WERI-Rb-1 (cell line): ENCODE data around the gene HORMAD2.

Source experiments
- DNase-seq: peaks from one replicate; pipeline ENCODE4 v3.0.0-alpha.2; 2020
- H3K27ac ChIP-seq: fragments of 250-450 bp; sonication (Bioruptor Pico); 2 replicates; pipeline ENCODE4 v1.5.1; 2020; ENCODE audit warnings: mild to moderate bottlenecking, moderate library complexity
- H3K27me3 ChIP-seq: fragments of 250-450 bp; sonication (Bioruptor Pico); 2 replicates; pipeline ENCODE4 v1.5.1; 2021; ENCODE audit warnings: mild to moderate bottlenecking, low read depth, moderate library complexity; ENCODE audit not compliant: insufficient read depth, severe bottlenecking
- H3K36me3 ChIP-seq: fragments of 250-450 bp; sonication (Bioruptor Pico); 2 replicates; pipeline ENCODE4 v1.5.1; 2020; ENCODE audit warnings: mild to moderate bottlenecking, moderate library complexity
- H3K4me3 ChIP-seq: 2 replicates; pipeline ENCODE4 v1.5.1; 2011; ENCODE audit warnings: low read depth, mild to moderate bottlenecking, control low read depth, low read length
- H3K9me3 ChIP-seq: fragments of 250-450 bp; sonication (Bioruptor Pico); 2 replicates; pipeline ENCODE4 v1.5.1; 2021; ENCODE audit warnings: mild to moderate bottlenecking, moderate library complexity; ENCODE audit not compliant: severe bottlenecking
- CTCF ChIP-seq: IDR thresholded peaks from 2 replicates; pipeline ENCODE4 v1.5.1; 2011; ENCODE audit warnings: low read depth, mild to moderate bottlenecking, control low read depth, inconsistent platforms, low read length

HORMAD2 gene

GRCh38 chr22:30036656-30037055 lies 43.6 kb upstream of the HORMAD2 start:
- no peak overlapping the region for H3K4me3 ChIP-seq
- no peak for DNase-seq

GRCh38 chr22:30038219-30038618 lies 42.0 kb upstream of the HORMAD2 start:
- Histone ChIP-seq H3K27ac (no peak overlapping the region), H3K4me3 (no peak overlapping the region)

More at GRCh38 chr22:30036656-30037055, 43.6 kb upstream of the HORMAD2 start:
- no peaks in the 10 kb centered on the region for H3K9me3 ChIP-seq
- no peak for TF ChIP-seq CTCF
- H3K36me3 ChIP-seq: no peaks in the 10 kb centered on the region
- H3K27me3 ChIP-seq: no peaks in the 10 kb centered on the region
- H3K27ac ChIP-seq: no peak overlapping the region

GRCh38 chr22:30040499-30041260 lies 39.6 kb upstream of the HORMAD2 start:
- Histone ChIP-seq H3K4me3 (no peak overlapping the region), H3K9me3 (no peaks in the 10 kb centered on the region), H3K36me3 (no peaks in the 10 kb centered on the region), H3K27ac (no peak overlapping the region), H3K27me3 (no peaks in the 10 kb centered on the region)
- no peak for TF ChIP-seq CTCF
- DNase-seq: no peak

More at GRCh38 chr22:30038219-30038618, 42.0 kb upstream of the HORMAD2 start:
- Histone ChIP-seq H3K9me3 (no peaks in the 10 kb centered on the region), H3K36me3 (no peaks in the 10 kb centered on the region), H3K27me3 (no peaks in the 10 kb centered on the region)
- DNase-seq: no peak
- TF ChIP-seq CTCF: no peak

GRCh38 chr22:30041475-30041874 lies 38.8 kb upstream of the HORMAD2 start:
- DNase-seq: no peak
- no peak overlapping the region for H3K4me3 ChIP-seq
- no peak for TF ChIP-seq CTCF
- H3K9me3 ChIP-seq: no peaks in the 10 kb centered on the region
- H3K27me3 ChIP-seq: no peaks in the 10 kb centered on the region
- H3K27ac ChIP-seq: no peak overlapping the region
- H3K36me3 ChIP-seq: no peaks in the 10 kb centered on the region

GRCh38 chr22:30041881-30042280 lies 38.4 kb upstream of the HORMAD2 start:
- Histone ChIP-seq H3K9me3 (no peaks in the 10 kb centered on the region), H3K27ac (no peak overlapping the region), H3K4me3 (no peak overlapping the region), H3K27me3 (no peaks in the 10 kb centered on the region), H3K36me3 (no peaks in the 10 kb centered on the region)
- TF ChIP-seq CTCF: no peak
- no peak for DNase-seq

- no peak for TF ChIP-seq CTCF
- no peak for DNase-seq
- H3K9me3 ChIP-seq: no peaks in the 10 kb centered on the region
Measured at GRCh38 chr22:30043161-30043560, 37.1 kb upstream of the HORMAD2 start.

More at GRCh38 chr22:30043161-30043560, 37.1 kb upstream of the HORMAD2 start:
- no peaks in the 10 kb centered on the region for H3K27me3 ChIP-seq
- no peak overlapping the region for H3K27ac ChIP-seq
- H3K36me3 ChIP-seq: no peaks in the 10 kb centered on the region
- no peak overlapping the region for H3K4me3 ChIP-seq
